CD8-positive, alpha-beta memory T cell (primary cell): ENCODE results near the gene TTC28. TPM values are rescaled to one million over a fixed set of nuclear protein-coding genes. Genes with fewer than 3 reads are reported as not detected.

Experiments
- CTCF ChIA-PET: fragments of 350-600 bp; sonication (Branson Sonifier 250); formaldehyde crosslinking; loops from one replicate; lab custom pipeline; 2021; ENCODE audit warnings: antibody characterized with exemption; lab: Charles Lee
- POLR2A ChIA-PET: fragments of 350-600 bp; sonication (Branson Sonifier 250); formaldehyde crosslinking; loops from one replicate; lab custom pipeline; 2021; ENCODE audit warnings: antibody characterized with exemption; lab: Charles Lee
- DNase-seq, 5 donors: peaks; one replicate each; pipeline versions ENCODE4 v3.0.0 to v3.0.0-alpha.2; 2020 to 2022; ENCODE audit warnings: mixed read lengths in 1 of 5
- H3K27ac ChIP-seq: one replicate; pipeline ENCODE4 v1.7.0; 2013; ENCODE audit warnings: low read depth, mild to moderate bottlenecking, low read length, moderate library complexity
- H3K27me3 ChIP-seq: 2 replicates; pipeline ENCODE4 v1.7.0; 2013; ENCODE audit warnings: low read length, mild to moderate bottlenecking; ENCODE audit not compliant: insufficient read depth, poor library complexity, severe bottlenecking
- H3K36me3 ChIP-seq: 2 replicates; pipeline ENCODE4 v1.7.0; 2013; ENCODE audit warnings: mild to moderate bottlenecking, low read length, moderate library complexity; ENCODE audit not compliant: insufficient read depth
- H3K4me1 ChIP-seq: 2 replicates; pipeline ENCODE4 v1.7.0; 2013; ENCODE audit warnings: mild to moderate bottlenecking, low read length, moderate library complexity; ENCODE audit not compliant: insufficient read depth
- H3K4me3 ChIP-seq: 2 replicates; pipeline ENCODE4 v1.7.0; 2013; ENCODE audit warnings: mild to moderate bottlenecking, low read length
- H3K9me3 ChIP-seq: 2 replicates; pipeline ENCODE4 v1.7.0; 2013; ENCODE audit warnings: mild to moderate bottlenecking, low read length
- H3K27ac Mint-ChIP-seq, 8 donors: one replicate each; pipeline ENCODE4 v1.8.0; 2020 to 2021; ENCODE audit warnings: mixed read lengths in 8 of 8, mild to moderate bottlenecking in 6 of 8, inconsistent platforms in 3 of 8, moderate library complexity in 3 of 8
- H3K27me3 Mint-ChIP-seq, 2 donors: one replicate each; pipeline ENCODE4 v1.8.0; 2020 to 2021; ENCODE audit warnings: mixed read lengths in 2 of 2, mild to moderate bottlenecking in 1 of 2, moderate library complexity in 1 of 2
- H3K36me3 Mint-ChIP-seq, 3 donors: one replicate each; pipeline ENCODE4 v1.8.0; 2020 to 2021; ENCODE audit warnings: mixed read lengths in 3 of 3, inconsistent platforms in 1 of 3, mild to moderate bottlenecking in 1 of 3
- H3K4me1 Mint-ChIP-seq, 3 donors: one replicate each; pipeline ENCODE4 v1.8.0; 2020 to 2021; ENCODE audit warnings: mixed read lengths in 3 of 3, inconsistent platforms in 1 of 3, mild to moderate bottlenecking in 1 of 3
- H3K4me3 Mint-ChIP-seq, 7 donors: one replicate each; pipeline ENCODE4 v1.8.0; 2020 to 2021; ENCODE audit warnings: mixed read lengths in 7 of 7, mild to moderate bottlenecking in 6 of 7, moderate library complexity in 4 of 7, inconsistent platforms in 2 of 7
- H3K9me3 Mint-ChIP-seq, 5 donors: one replicate each; pipeline ENCODE4 v1.8.0; 2020 to 2022; ENCODE audit warnings: mixed read lengths in 5 of 5, mild to moderate bottlenecking in 3 of 5, moderate library complexity in 2 of 5, inconsistent platforms in 1 of 5
- polyA plus RNA-seq: library from polyadenylated mRNA; unstranded; fragments of 300-500 nt; fragmentation: Illumina TruSeq; gene quantifications from one replicate; pipeline ENCODE4 v1.2.3, GENCODE V29; 2021
- total RNA-seq, 2 experiments: library from RNA; stranded (reverse); gene quantifications; one replicate each; pipeline ENCODE4 v1.2.3, GENCODE V29; 2021

The TTC28 gene
- total and polyA plus RNA-seq, 3 experiments from 2014 or later = 0.24 to 0.60 (median 0.51) TPM

DNA sequence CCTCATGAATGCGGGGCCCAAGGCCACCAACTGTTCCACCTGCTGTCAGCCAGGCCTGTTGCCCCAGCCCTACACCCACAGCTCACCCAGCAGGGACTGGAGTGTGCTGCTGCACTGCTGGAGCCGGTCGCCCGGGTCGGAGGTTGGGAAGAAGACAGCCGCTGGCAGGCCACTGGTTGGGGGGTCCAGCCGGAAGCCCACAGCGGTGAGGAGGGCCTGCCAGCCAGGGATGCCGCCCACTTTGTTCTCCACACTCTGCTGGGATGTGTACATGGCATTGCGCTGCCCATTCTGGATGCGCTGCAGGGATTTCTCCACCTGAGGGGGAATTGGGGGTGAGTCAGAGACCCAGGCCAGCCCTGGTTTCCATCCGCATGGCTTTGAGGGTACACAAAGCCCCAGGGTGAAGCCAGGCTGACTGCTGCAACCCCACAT, 686.4 kb downstream of the TTC28 start:
- no peak overlapping the region for H3K27ac Mint-ChIP-seq

DNA sequence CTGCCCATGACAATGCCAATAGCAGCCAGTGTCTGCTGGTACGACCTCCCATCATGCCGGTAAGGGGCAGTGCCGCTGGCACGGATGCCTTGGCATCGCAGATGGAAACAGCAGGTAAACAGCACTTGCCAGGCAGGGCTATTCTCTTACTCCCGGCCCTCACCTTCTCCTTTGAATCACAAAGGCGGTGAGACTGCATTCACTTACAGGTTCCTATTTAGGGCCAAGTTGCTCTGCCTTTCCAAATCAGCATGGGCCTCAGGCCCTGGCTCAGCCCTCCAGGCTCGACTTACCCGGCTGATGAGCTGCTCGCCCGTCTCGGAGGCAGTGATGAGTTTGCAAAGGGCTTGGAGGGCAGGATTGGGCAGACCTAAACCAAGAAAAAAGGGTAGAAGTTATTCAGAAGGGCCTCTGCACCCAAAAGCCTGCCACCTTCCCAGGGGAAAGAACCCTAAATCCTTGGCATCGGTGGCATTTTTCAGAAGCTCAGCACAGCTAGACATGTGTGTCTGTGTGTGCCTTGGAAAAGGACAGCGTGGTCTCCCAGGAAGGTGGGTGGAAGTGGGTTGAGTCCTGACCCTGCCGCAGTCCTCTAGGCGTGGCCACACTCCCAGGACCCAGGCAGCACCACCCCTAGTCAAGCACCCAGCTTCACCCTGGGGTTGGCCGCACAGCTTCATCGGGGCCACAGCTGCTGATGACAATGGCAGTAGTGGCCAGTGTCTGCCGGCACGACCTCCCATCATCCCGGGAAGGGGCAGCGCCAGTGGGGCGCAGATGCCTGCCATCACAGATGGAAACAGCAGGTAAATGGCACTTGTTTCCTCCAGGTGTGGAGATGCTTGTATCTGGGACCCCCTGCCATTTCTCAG, 687.1 kb downstream of the TTC28 start:
- H3K27ac Mint-ChIP-seq = no peak overlapping the region
- POLR2A ChIA-PET = no interaction called here

More for the DNA sequence above, 686.4 kb downstream of the TTC28 start:
- POLR2A ChIA-PET = no interaction called here
- peaks cover 0 to 4% of the 10 kb centered on the region in 2 donors for H3K27me3 Mint-ChIP-seq
- Histone ChIP-seq H3K4me3 (no peak overlapping the region), H3K27me3 (no peaks in the 10 kb centered on the region), H3K4me1 (no peaks in the 10 kb centered on the region), H3K36me3 (no peaks in the 10 kb centered on the region), H3K27ac (no peak overlapping the region), H3K9me3 (no peaks in the 10 kb centered on the region)
- DNase-seq = no peak
- no peaks in the 10 kb centered on the region for H3K36me3 Mint-ChIP-seq
- peaks cover 0 to 4% (median 3%) of the 10 kb centered on the region in 3 donors for H3K4me1 Mint-ChIP-seq
- H3K4me3 Mint-ChIP-seq = no peak overlapping the region
- CTCF ChIA-PET = no interaction called here
- H3K9me3 Mint-ChIP-seq = no peaks in the 10 kb centered on the region

DNA sequence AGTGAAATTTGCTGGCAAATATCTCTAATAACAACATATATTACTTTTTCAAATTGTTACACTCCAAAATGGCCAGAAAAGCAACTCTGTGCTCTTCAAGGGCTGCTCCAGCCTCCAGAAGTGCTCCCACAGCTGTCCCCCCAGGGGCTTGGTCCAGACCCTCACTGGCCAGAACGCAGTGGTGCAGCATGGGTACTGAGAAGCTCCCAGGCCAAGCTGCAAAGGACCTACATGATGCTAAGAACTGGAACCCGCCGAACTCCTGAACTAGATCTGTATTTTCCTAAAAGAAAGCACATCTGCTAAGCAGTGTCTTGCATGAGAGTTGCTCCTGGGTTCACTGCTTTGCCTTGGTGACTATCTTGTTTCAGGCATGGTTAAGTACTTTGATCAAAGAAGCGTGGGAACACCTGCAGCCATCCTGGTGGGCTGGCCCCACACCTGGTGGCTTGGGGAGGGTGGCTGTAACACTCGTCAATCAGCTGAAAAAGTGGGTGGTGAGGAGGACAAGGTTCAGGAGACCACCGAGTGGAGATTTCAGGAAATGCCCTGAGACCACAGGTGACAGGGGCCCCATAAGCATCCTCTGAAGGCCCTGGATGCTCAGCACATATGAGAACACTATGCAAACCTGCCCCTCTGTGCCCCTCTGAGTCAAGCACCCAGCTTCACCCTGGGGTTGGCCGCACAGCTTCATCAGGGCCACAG, 687.9 kb downstream of the TTC28 start:
- H3K36me3 Mint-ChIP-seq = no peaks in the 10 kb centered on the region
- H3K27me3 Mint-ChIP-seq = peaks cover 0 to 4% of the 10 kb centered on the region in 2 donors
- no peaks in the 10 kb centered on the region for H3K27me3 ChIP-seq
- no peaks in the 10 kb centered on the region for H3K9me3 ChIP-seq
- ChIA-PET POLR2A (no interaction called here), CTCF (interaction anchor here (0.8 kb wide), 1 partner anchor 23 kb away, joined by 3 read pairs; no protein-coding TSS in a partner anchor)
- peaks cover 0 to 13% (median 3%) of the 10 kb centered on the region in 3 donors for H3K4me1 Mint-ChIP-seq
- no peaks in the 10 kb centered on the region for H3K9me3 Mint-ChIP-seq
- no peak overlapping the region for H3K4me3 Mint-ChIP-seq
- peak overlapping the region in 2 of 8 donors; percentile 24 to 80 for H3K27ac Mint-ChIP-seq
- no peak overlapping the region for H3K4me3 ChIP-seq
- no peak overlapping the region for H3K27ac ChIP-seq
- no peaks in the 10 kb centered on the region for H3K36me3 ChIP-seq
- DNase-seq = no peak
- no peaks in the 10 kb centered on the region for H3K4me1 ChIP-seq

More for the DNA sequence above, 687.1 kb downstream of the TTC28 start:
- Histone ChIP-seq H3K4me1 (no peaks in the 10 kb centered on the region), H3K27ac (no peak overlapping the region), H3K9me3 (no peaks in the 10 kb centered on the region), H3K4me3 (no peak overlapping the region), H3K27me3 (no peaks in the 10 kb centered on the region), H3K36me3 (no peaks in the 10 kb centered on the region)
- Mint-ChIP-seq H3K36me3 (no peaks in the 10 kb centered on the region), H3K9me3 (no peaks in the 10 kb centered on the region), H3K27me3 (peaks cover 0 to 4% of the 10 kb centered on the region in 2 donors), H3K4me3 (no peak overlapping the region), H3K4me1 (peaks cover 0 to 7% (median 3%) of the 10 kb centered on the region in 3 donors)
- CTCF ChIA-PET = interaction anchor here (0.8 kb wide), 1 partner anchor 22 kb away, joined by 3 read pairs; no protein-coding TSS in a partner anchor
- DNase-seq = no peak

DNA sequence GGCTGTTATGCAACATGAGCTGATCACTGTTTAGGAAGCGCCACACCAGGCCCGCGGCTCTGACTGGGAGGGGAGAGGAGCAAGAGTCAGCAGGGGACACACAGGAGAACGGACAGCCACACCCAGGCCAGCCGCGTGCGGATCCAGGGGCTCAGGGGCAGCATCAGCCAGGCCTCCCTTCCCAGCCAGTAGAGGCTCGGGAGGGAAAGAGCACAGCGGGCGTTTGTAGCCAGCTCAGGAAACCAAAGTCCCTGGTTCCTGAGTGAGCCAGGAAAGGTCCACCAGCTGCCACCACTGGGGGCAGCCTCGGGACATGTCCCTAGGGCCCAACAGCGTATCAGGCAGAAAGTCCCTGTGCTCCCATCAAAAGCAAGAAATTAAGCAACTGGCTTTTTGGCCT, 688.8 kb downstream of the TTC28 start:
- H3K27ac ChIP-seq = no peak overlapping the region
- no peaks in the 10 kb centered on the region for H3K9me3 Mint-ChIP-seq

DNA sequence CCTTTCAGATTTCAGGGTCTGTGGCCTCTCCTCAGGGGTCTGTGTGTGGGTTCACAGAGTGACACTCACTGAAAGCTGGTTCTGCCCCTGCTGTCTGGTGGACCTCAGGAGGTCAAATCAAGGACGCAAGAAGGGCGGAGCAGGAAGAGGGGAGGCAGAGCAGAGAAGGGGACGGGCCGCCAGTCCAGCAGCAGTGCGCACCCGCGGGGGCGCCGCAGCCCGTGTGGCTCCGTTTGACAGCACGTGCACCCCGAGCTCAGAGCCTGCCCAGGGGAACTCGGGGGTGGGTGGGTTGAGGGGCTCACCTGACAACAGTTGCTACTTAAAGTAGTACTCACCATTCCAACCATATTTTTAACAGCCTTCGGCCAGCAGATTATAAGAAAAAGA, 689.2 kb downstream of the TTC28 start:
- ChIA-PET POLR2A (no interaction called here), CTCF (no interaction called here)
- H3K36me3 Mint-ChIP-seq = peaks cover 0 to 2% (median 0%) of the 10 kb centered on the region in 3 donors

More for the DNA sequence above, 688.8 kb downstream of the TTC28 start:
- Histone ChIP-seq H3K4me1 (no peaks in the 10 kb centered on the region), H3K36me3 (no peaks in the 10 kb centered on the region), H3K4me3 (no peak overlapping the region), H3K9me3 (no peaks in the 10 kb centered on the region), H3K27me3 (no peaks in the 10 kb centered on the region)
- H3K27me3 Mint-ChIP-seq = peaks cover 0 to 4% of the 10 kb centered on the region in 2 donors
- no peak overlapping the region for H3K27ac Mint-ChIP-seq
- ChIA-PET CTCF (no interaction called here), POLR2A (no interaction called here)
- H3K4me1 Mint-ChIP-seq = peaks cover 0 to 13% (median 3%) of the 10 kb centered on the region in 3 donors
- peaks cover 0 to 2% (median 0%) of the 10 kb centered on the region in 3 donors for H3K36me3 Mint-ChIP-seq
- no peak overlapping the region for H3K4me3 Mint-ChIP-seq
- no peak for DNase-seq

DNA sequence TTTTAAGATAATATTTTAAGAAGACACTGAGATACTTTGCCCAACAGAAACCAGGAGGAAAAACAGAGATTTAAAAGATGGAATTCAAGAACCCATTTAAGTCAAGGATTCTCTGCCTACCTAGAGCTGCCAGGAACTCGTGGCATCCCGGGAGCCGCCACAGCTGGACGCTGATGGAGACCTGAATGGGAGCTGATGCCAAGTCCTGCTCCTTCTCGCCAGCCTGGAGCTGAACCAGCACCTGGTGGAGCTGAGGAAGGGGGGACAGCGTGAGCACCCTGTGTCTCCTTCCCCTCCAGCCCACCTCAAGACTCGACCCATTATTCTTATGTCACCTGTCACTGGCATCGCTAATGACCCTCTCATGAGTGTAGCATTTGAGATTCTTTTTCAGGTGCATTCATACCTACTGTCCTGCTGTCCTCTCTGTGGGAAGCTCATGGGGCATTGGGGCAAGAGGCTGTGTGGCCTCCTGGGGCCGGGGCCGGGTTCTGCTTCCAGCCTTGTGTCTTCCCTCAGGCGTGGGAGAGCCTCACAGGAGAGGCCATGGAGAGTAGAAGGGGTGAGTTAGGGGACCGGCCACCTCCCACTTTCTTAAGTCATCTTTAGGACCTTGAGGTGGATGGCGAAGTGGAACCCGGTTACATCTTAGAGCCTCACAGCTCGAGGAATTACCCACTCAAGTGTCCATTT, 689.7 kb downstream of the TTC28 start:
- Histone ChIP-seq H3K9me3 (no peaks in the 10 kb centered on the region), H3K27ac (no peak overlapping the region), H3K27me3 (no peaks in the 10 kb centered on the region), H3K4me1 (no peaks in the 10 kb centered on the region), H3K4me3 (no peak overlapping the region), H3K36me3 (no peaks in the 10 kb centered on the region)
- ChIA-PET POLR2A (no interaction called here), CTCF (no interaction called here)
- H3K4me1 Mint-ChIP-seq = peaks cover 0 to 13% (median 5%) of the 10 kb centered on the region in 3 donors
- DNase-seq = no peak
- H3K4me3 Mint-ChIP-seq = no peak overlapping the region
- H3K27ac Mint-ChIP-seq = no peak overlapping the region
- H3K27me3 Mint-ChIP-seq = peaks cover 0 to 4% of the 10 kb centered on the region in 2 donors
- no peaks in the 10 kb centered on the region for H3K9me3 Mint-ChIP-seq
- peaks cover 0 to 2% (median 0%) of the 10 kb centered on the region in 3 donors for H3K36me3 Mint-ChIP-seq

More for the DNA sequence above, 689.2 kb downstream of the TTC28 start:
- Mint-ChIP-seq H3K9me3 (no peaks in the 10 kb centered on the region), H3K27ac (no peak overlapping the region), H3K27me3 (peaks cover 0 to 4% of the 10 kb centered on the region in 2 donors), H3K4me3 (no peak overlapping the region), H3K4me1 (peaks cover 0 to 13% (median 3%) of the 10 kb centered on the region in 3 donors)
- no peak overlapping the region for H3K27ac ChIP-seq
- no peaks in the 10 kb centered on the region for H3K36me3 ChIP-seq
- no peaks in the 10 kb centered on the region for H3K4me1 ChIP-seq
- H3K4me3 ChIP-seq = no peak overlapping the region
- no peak for DNase-seq
- no peaks in the 10 kb centered on the region for H3K27me3 ChIP-seq
- no peaks in the 10 kb centered on the region for H3K9me3 ChIP-seq

DNA sequence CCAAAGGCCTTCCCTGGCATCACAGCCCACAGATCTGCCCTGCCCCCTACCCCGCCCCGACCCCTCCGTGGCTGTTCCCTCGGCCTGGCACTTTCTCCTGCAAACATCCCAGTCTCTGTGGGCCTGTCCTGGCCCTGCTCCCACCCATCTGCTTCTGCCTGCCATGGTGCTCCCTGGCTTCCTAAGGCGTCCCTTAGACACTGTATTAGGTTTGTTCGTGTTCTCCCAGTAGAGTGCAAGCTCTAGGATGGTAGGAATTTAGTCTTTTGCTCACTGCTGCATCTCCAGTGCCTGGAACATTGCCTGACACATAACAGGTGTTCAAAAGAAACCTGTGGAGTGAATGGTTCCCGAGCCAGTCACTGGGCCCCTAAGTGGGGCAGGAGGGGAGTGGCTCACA, 690.9 kb downstream of the TTC28 start:
- H3K9me3 Mint-ChIP-seq = no peaks in the 10 kb centered on the region
- Histone ChIP-seq H3K4me1 (no peaks in the 10 kb centered on the region), H3K27ac (no peak overlapping the region), H3K4me3 (no peak overlapping the region), H3K9me3 (no peaks in the 10 kb centered on the region), H3K36me3 (no peaks in the 10 kb centered on the region), H3K27me3 (no peaks in the 10 kb centered on the region)
- peaks cover 0 to 13% (median 5%) of the 10 kb centered on the region in 3 donors for H3K4me1 Mint-ChIP-seq
- H3K27ac Mint-ChIP-seq = no peak overlapping the region
- H3K27me3 Mint-ChIP-seq = peaks cover 0 to under 1% of the 10 kb centered on the region in 2 donors
- POLR2A ChIA-PET = no interaction called here
- H3K4me3 Mint-ChIP-seq = no peak overlapping the region
- DNase-seq = no peak
- peaks cover 0 to 2% (median 2%) of the 10 kb centered on the region in 3 donors for H3K36me3 Mint-ChIP-seq
- CTCF ChIA-PET = no interaction called here
